Thymus (tissue), 11 donors: Measurements from ENCODE around the gene GRIK3. TPM values are rescaled to one million over a fixed set of nuclear protein-coding genes. Genes with fewer than 3 reads are reported as not detected.

ENCODE experiments used
- DNase-seq, 9 donors: peaks; one replicate each; pipeline ENCODE4 v3.0.0-alpha.2; 2013; ENCODE audit warnings: low spot score in 9 of 9, low read depth in 6 of 9, missing footprints in 1 of 9
- H3K27ac ChIP-seq, 2 donors: one replicate each; pipeline ENCODE4 v1.5.1; 2013; ENCODE audit warnings: control low read depth in 1 of 2, low read depth in 1 of 2, low read length in 1 of 2, mild to moderate bottlenecking in 1 of 2, moderate library complexity in 1 of 2
- H3K27me3 ChIP-seq, 2 donors: one replicate each; pipeline ENCODE4 v1.5.1; 2013; ENCODE audit warnings: low read length in 1 of 2; ENCODE audit not compliant: control insufficient read depth in 2 of 2, insufficient read depth in 1 of 2
- H3K36me3 ChIP-seq, 2 donors: one replicate each; pipeline ENCODE4 v1.5.1; 2013; ENCODE audit warnings: low read length in 1 of 2, mild to moderate bottlenecking in 1 of 2, moderate library complexity in 1 of 2; ENCODE audit not compliant: control insufficient read depth in 2 of 2, insufficient read depth in 2 of 2
- H3K4me1 ChIP-seq, 2 donors: one replicate each; pipeline ENCODE4 v1.5.1; 2013; ENCODE audit warnings: low read length in 2 of 2; ENCODE audit not compliant: control insufficient read depth in 2 of 2, insufficient read depth in 2 of 2
- H3K4me3 ChIP-seq, 2 donors: one replicate each; pipeline ENCODE4 v1.5.1; 2013; ENCODE audit warnings: low read length in 2 of 2, control low read depth in 1 of 2, mild to moderate bottlenecking in 1 of 2
- H3K9me3 ChIP-seq, 2 donors: one replicate each; pipeline ENCODE4 v1.5.1; 2013; ENCODE audit warnings: low read length in 1 of 2, mild to moderate bottlenecking in 1 of 2; ENCODE audit not compliant: control insufficient read depth in 2 of 2, insufficient read depth in 1 of 2
- WGBS: extraction: QIAGEN DNeasy Blood & Tissue Kit; methylation state at CpG from one replicate; pipeline ENCODE4 v1.1.7; 2013; 5-methylcytosine and 5-hydroxymethylcytosine counted together
- polyA plus RNA-seq: library from polyadenylated mRNA; stranded (reverse); fragments of 200-250 nt; gene quantifications from one replicate; pipeline ENCODE4 v1.2.3, GENCODE V29; 2013
- total RNA-seq: library from RNA; stranded (reverse); fragments of 120-200 nt; gene quantifications from one replicate; pipeline ENCODE4 v1.2.4, GENCODE V29; 2013
- donor health status: healthy.

The GRIK3 gene
- total and polyA plus RNA-seq, 2 donors, result 0.05 to 0.16 TPM

- 58% methylated on average over 8 of the region's 8 CpGs for WGBS
- no peaks in the 10 kb centered on the region for H3K9me3 ChIP-seq
- no peak overlapping the region for H3K4me3 ChIP-seq
- H3K36me3 ChIP-seq, result no peaks in the 10 kb centered on the region
- H3K4me1 ChIP-seq, result no peaks in the 10 kb centered on the region
- DNase-seq, result no peak
- H3K27ac ChIP-seq, result no peak overlapping the region
- peaks cover 58 to 68% of the 10 kb centered on the region in 2 donors for H3K27me3 ChIP-seq
Measured at GRCh38 chr1:37031429-37031828, 2.9 kb downstream of the GRIK3 start.

DNA sequence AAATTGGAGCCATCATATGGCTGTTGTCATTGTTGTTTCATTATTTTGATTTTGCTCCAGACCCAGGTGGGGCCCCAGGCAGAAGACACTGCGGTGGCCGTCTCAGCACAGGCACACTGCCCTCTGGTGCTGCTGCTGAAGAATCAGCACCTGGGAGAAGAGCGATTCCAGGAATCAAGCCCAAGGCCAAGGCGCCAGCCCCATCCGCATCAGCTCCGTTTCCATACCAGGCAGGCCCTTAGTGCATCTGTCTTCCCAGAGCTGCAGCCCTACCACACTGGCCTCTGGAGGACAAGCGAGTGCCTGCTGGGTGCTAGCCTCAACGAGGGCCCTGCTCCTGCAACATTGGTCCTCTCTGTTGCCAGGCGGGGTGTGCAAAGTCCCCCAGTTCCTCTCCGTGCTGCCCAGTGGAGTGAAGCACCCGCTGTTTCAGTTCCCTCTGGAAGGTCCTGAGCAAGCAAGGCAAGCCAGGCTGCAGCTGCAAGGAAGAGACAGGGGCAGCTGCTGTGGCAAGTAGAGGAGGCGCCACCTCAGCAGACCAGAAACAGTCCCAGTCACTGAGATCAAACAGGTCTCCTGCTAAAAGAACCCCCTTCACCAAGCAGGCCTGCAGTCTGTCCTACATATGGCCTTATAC lies 5.2 kb downstream of the GRIK3 start:
- Histone ChIP-seq H3K9me3 (no peaks in the 10 kb centered on the region), H3K27me3 (peaks cover 38 to 47% of the 10 kb centered on the region in 2 donors), H3K27ac (no peak overlapping the region), H3K4me1 (no peaks in the 10 kb centered on the region), H3K4me3 (no peak overlapping the region), H3K36me3 (no peaks in the 10 kb centered on the region)
- no peak for DNase-seq
- 43% methylated on average over 12 of the region's 12 CpGs for WGBS

- no peaks in the 10 kb centered on the region for H3K36me3 ChIP-seq
- no peak for DNase-seq
- no peaks in the 10 kb centered on the region for H3K4me1 ChIP-seq
- no peaks in the 10 kb centered on the region for H3K27me3 ChIP-seq
- no peaks in the 10 kb centered on the region for H3K9me3 ChIP-seq
- H3K27ac ChIP-seq, result no peak overlapping the region
- H3K4me3 ChIP-seq, result no peak overlapping the region
- WGBS, result 96% methylated on average over 2 of the region's 2 CpGs
Measured at GRCh38 chr1:37021502-37021901, 12.8 kb downstream of the GRIK3 start.

- no peaks in the 10 kb centered on the region for H3K36me3 ChIP-seq
- no peaks in the 10 kb centered on the region for H3K9me3 ChIP-seq
- H3K4me1 ChIP-seq, result no peaks in the 10 kb centered on the region
- WGBS, result 16% methylated on average over 8 of the region's 8 CpGs
- no peaks in the 10 kb centered on the region for H3K27me3 ChIP-seq
- H3K4me3 ChIP-seq, result no peak overlapping the region
- no peak overlapping the region for H3K27ac ChIP-seq
- peak in 2 of 9 donors; percentile 10 to 13 for DNase-seq
Measured at GRCh38 chr1:37020653-37021277, 13.6 kb downstream of the GRIK3 start.

DNA sequence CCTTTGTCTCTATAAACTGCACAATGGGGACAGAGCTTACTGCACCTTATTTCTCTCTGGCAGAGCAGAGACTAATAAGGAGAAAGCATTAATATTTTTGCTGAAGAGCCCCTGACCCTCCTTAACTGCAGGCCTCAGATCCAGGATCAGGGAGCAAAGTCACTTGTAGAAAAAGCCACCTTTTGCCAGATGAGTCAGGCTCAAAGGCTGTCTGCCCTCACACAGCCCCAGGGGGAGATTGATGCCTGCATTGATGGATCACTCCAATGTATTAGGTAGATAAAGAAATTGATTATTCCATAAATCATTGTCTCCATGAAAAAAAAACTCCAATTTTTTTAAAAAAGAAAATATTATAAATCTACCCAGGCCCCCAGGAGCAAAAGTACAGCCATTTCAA lies 15.8 kb downstream of the GRIK3 start:
- Histone ChIP-seq H3K27ac (no peak overlapping the region), H3K4me3 (no peak overlapping the region), H3K36me3 (no peaks in the 10 kb centered on the region), H3K9me3 (no peaks in the 10 kb centered on the region), H3K4me1 (no peaks in the 10 kb centered on the region), H3K27me3 (no peaks in the 10 kb centered on the region)
- DNase-seq, result no peak

GRCh38 chr1:37017720-37018119 lies 16.6 kb downstream of the GRIK3 start:
- Histone ChIP-seq H3K27me3 (no peaks in the 10 kb centered on the region), H3K27ac (no peak overlapping the region), H3K4me1 (no peaks in the 10 kb centered on the region), H3K4me3 (no peak overlapping the region), H3K9me3 (no peaks in the 10 kb centered on the region), H3K36me3 (no peaks in the 10 kb centered on the region)
- WGBS, result 73% methylated on average over 4 of the region's 4 CpGs
- no peak for DNase-seq

- Histone ChIP-seq H3K36me3 (no peaks in the 10 kb centered on the region), H3K27ac (no peak overlapping the region), H3K27me3 (no peaks in the 10 kb centered on the region), H3K4me3 (no peak overlapping the region), H3K9me3 (no peaks in the 10 kb centered on the region), H3K4me1 (no peaks in the 10 kb centered on the region)
- DNase-seq, result no peak
Measured at GRCh38 chr1:37016121-37016520, 18.2 kb downstream of the GRIK3 start.

DNA sequence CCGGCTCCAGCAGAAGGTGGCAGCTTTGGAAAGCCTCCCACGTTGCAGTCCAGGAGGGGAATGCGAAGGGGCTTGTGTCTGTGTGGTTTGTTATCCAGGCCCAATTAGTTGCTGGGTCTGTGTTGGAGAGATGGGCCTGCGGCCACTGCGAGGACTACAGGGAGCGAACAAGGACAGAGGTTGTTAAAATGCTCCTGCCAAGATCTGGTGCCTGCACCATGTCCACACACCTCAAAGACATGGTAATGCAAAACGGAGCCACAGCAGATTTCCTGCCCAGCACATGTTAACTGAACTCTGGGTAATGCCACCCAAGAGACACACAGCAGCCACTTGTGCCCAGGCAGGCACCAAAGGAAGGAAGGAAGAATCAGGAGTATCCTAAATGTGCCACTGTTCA lies 18.6 kb downstream of the GRIK3 start:
- Histone ChIP-seq H3K27ac (no peak overlapping the region), H3K36me3 (no peaks in the 10 kb centered on the region), H3K9me3 (no peaks in the 10 kb centered on the region), H3K4me3 (no peak overlapping the region), H3K4me1 (no peaks in the 10 kb centered on the region), H3K27me3 (no peaks in the 10 kb centered on the region)
- 83% methylated on average over 7 of the region's 7 CpGs for WGBS
- DNase-seq, result no peak

GRCh38 chr1:37012226-37012625 lies 22.1 kb downstream of the GRIK3 start:
- DNase-seq, result no peak
- Histone ChIP-seq H3K36me3 (no peaks in the 10 kb centered on the region), H3K4me1 (no peaks in the 10 kb centered on the region), H3K27ac (no peak overlapping the region), H3K27me3 (no peaks in the 10 kb centered on the region), H3K4me3 (no peak overlapping the region), H3K9me3 (no peaks in the 10 kb centered on the region)
- 52% methylated on average over 6 of the region's 6 CpGs for WGBS
